ENCODE results near the gene PLA2G4E.
A peak's percentile ranks its signal among the peaks of the same experiment; 100 is the strongest.

The PLA2G4E gene

DNA sequence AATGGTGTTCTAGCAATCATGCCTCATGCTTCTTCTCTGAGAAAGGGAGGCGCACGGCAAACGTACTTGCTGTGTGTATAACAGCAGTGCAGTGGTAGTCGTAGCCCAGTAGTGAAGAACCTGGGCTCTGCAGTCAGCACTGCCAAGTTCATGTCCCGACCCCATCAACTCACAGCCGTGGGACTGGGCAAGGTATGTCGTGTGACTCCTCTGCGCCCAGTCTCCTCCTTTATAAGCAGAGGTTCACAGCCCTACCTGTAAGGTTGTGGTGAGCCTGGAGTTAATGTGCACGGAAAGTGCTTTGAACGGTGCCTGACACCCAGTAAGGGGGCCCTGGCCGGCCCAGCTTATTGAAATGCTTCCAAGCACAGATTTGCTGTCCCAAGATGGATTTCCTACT, 75.1 kb downstream of the PLA2G4E start:
- TF ChIP-seq, protein P1, sequence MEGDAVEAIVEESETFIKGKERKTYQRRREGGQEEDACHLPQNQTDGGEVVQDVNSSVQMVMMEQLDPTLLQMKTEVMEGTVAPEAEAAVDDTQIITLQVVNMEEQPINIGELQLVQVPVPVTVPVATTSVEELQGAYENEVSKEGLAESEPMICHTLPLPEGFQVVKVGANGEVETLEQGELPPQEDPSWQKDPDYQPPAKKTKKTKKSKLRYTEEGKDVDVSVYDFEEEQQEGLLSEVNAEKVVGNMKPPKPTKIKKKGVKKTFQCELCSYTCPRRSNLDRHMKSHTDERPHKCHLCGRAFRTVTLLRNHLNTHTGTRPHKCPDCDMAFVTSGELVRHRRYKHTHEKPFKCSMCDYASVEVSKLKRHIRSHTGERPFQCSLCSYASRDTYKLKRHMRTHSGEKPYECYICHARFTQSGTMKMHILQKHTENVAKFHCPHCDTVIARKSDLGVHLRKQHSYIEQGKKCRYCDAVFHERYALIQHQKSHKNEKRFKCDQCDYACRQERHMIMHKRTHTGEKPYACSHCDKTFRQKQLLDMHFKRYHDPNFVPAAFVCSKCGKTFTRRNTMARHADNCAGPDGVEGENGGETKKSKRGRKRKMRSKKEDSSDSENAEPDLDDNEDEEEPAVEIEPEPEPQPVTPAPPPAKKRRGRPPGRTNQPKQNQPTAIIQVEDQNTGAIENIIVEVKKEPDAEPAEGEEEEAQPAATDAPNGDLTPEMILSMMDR (IDR thresholded peaks at IDR 0.05; ENCODE audit: control insufficient read depth, insufficient read depth, low read depth, low read length, missing control alignments): no peak
- no peak for DNase-seq (ENCODE audit: low read depth)

DNA sequence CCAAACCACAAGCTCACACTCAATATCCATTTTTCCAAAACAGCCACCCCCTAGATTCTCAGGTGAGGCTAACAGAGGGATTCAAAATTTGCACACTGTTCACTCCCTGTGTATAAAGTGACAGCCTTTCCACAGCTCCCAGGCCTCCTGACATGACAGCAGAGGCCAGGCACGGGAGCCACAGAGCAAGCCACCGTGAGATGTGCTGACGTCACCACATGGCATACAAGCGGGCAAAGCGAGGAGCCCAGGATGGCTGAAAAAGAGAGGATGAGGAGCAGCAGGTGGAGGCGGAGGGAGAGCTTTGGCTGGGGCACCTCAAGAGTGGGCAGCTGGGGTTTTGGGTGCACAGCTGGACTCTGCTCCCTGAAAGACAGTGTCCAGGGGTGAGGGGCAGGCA, 75.6 kb downstream of the PLA2G4E start:
- no peak for DNase-seq (ENCODE audit: low read depth)
- TF ChIP-seq, protein P1 (IDR thresholded peaks at IDR 0.05; ENCODE audit: control insufficient read depth, insufficient read depth, low read depth, low read length, missing control alignments): no peak
- no peak overlapping the region for H3K4me3 ChIP-seq (ENCODE audit: control insufficient read depth, low read depth, low read length)

More for the DNA sequence above, 75.1 kb downstream of the PLA2G4E start:
- H3K4me3 ChIP-seq (ENCODE audit: control insufficient read depth, low read depth, low read length): no peak overlapping the region

DNA sequence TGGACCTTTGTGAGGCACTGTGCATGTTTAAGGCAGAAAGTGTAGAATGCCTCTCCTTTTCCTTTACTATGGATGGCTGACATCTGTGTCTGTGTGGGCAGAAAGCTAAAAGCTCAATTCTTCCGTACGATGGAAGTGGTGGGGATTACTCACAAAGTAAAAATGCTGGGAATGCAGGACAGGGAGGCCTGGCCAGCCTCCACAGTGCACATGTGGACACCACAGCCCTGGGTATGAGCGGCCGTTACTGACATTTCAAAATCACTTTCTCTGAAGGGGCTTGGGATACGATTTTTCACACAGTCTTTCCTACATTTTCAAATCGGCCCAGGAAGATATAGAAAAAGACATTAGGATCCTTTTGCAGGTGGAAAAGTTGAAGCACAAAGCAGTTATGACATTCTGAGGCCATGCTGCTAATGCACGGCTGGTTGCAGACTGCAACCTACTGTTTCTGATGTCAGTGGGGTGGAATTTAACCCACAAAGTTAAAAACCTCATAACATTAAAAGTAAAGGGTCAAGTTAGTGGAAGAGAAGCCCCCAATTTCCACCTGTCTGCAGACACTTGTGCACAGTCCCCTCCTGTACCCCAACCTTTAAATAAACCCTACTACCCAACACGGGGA, 76.4 kb downstream of the PLA2G4E start:
- TF ChIP-seq, protein P1 (IDR thresholded peaks at IDR 0.05; ENCODE audit: control insufficient read depth, insufficient read depth, low read depth, low read length, missing control alignments): no peak
- DNase-seq (ENCODE audit: low read depth): peak; percentile 67
- no peak overlapping the region for H3K4me3 ChIP-seq (ENCODE audit: control insufficient read depth, low read depth, low read length)

DNA sequence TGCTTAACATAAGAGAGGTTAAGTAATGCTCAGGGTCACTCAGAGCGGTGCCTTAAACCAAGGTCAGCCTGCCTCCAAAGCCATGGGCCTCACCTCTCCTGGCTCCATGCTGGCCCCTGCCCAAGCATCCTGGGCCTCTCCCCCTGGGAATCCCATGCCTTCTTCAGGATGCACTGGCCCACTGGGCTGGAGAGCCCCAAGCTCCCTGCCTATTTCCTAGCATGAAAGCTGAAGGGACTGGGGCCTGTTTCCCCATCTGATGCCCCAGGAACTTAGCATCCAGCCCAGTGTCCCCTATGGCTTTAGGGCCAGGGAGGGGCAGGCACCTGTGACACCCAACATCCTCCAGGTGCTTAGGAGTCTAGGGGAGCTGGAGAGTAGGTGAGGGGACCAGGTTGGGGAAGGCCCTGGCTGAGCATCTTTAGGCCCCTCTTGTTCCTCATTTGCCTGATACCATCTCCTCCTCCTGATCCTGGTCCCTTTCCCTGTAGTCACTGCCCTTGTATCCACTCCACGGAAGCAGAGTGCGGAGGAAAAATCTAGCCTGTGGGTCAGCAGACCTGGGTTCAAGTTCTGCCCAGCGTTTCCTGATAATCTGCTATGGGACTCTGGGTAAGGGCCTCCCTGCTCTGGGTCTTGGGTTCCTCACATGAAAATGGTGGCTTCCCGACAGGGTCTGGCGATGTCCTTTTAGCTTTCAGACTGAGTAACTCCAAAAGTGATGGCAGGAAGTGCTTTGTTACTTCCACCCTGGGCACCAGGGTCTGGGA, 77.1 kb downstream of the PLA2G4E start:
- DNase-seq (ENCODE audit: low read depth): no peak
- no peak overlapping the region for H3K4me3 ChIP-seq (ENCODE audit: control insufficient read depth, low read depth, low read length)
- TF ChIP-seq, protein P1 (IDR thresholded peaks at IDR 0.05; ENCODE audit: control insufficient read depth, insufficient read depth, low read depth, low read length, missing control alignments): no peak

DNA sequence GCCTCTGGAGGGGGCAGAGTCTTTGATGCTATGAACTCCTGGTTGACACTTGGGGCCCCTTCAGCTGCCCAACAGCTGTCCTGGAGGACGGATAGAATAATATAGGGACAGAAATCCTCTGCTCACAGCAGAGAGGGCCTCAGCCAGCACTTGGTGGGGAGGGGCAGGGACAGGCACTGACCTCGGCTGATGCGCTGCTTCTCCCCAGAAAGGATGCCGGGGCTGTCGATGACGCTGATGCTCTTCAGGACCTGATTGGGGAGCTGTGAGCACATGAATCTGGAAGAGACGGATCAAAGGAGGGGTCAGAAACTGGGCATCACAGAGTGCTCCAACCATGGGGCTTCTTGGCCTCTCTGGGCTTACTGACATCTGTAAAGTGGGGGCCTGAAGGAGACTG, 78.0 kb downstream of the PLA2G4E start:
- DNase-seq (ENCODE audit: low read depth): no peak
- no peak overlapping the region for H3K4me3 ChIP-seq (ENCODE audit: control insufficient read depth, low read depth, low read length)
- TF ChIP-seq, protein P1 (IDR thresholded peaks at IDR 0.05; ENCODE audit: control insufficient read depth, insufficient read depth, low read depth, low read length, missing control alignments): no peak

DNA sequence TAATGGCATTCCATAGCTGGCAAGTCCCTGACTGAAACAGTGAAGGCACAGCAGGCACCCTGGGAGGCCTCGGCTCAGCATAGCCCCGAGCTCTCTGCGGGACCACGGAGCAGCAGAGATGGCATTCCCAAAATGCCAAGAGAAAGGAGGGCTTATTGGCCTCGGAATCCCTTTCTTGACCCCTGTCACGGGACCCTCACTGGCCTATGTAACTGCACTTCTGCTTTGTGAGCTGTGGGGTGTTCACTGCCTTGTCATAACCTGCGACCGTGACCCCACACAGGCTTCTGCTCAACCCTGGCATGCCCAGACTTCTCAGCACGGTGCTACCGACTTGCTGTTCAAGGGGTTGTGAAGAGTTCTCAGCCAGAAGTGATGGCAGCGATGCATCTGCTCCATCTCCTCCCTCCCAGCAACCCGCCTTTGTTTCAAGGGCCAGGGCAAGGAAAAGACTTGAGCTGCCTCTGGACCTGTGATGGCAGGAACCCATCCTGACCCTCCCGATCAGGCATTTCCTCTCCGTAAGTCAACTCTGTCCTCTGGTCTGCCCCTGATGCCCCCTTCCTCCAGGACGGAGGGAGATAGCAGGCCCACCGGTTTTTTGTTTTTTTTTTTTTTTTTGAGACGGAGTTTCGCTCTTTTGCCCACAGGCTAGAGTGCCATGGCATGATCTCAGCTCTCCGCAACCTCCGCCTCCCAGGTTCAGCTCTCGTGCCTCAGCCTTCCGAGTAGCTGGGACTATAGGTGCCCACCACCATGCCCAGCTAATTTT, 79.0 kb downstream of the PLA2G4E start:
- no peak for DNase-seq (ENCODE audit: low read depth)
- TF ChIP-seq, protein P1 (IDR thresholded peaks at IDR 0.05; ENCODE audit: control insufficient read depth, insufficient read depth, low read depth, low read length, missing control alignments): no peak
- H3K4me3 ChIP-seq (ENCODE audit: control insufficient read depth, low read depth, low read length): no peak overlapping the region

Measured in AG09309 (cell line).